Stimulated activated CD8-positive, alpha-beta memory T cell treated with anti-CD3 and anti-CD28 coated beads, Interleukin-12 subunit alpha, Interleukin-12 subunit beta, amount 100 ng/mL, for 1 hour (primary cell): ENCODE data around the gene YJEFN3.

Experiments used
- DNase-seq: peaks from one replicate; pipeline ENCODE4 v3.0.0-alpha.2; 2020; ENCODE audit warnings: low read depth

YJEFN3 gene, protein sequence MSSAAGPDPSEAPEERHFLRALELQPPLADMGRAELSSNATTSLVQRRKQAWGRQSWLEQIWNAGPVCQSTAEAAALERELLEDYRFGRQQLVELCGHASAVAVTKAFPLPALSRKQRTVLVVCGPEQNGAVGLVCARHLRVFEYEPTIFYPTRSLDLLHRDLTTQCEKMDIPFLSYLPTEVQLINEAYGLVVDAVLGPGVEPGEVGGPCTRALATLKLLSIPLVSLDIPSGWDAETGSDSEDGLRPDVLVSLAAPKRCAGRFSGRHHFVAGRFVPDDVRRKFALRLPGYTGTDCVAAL

DNA sequence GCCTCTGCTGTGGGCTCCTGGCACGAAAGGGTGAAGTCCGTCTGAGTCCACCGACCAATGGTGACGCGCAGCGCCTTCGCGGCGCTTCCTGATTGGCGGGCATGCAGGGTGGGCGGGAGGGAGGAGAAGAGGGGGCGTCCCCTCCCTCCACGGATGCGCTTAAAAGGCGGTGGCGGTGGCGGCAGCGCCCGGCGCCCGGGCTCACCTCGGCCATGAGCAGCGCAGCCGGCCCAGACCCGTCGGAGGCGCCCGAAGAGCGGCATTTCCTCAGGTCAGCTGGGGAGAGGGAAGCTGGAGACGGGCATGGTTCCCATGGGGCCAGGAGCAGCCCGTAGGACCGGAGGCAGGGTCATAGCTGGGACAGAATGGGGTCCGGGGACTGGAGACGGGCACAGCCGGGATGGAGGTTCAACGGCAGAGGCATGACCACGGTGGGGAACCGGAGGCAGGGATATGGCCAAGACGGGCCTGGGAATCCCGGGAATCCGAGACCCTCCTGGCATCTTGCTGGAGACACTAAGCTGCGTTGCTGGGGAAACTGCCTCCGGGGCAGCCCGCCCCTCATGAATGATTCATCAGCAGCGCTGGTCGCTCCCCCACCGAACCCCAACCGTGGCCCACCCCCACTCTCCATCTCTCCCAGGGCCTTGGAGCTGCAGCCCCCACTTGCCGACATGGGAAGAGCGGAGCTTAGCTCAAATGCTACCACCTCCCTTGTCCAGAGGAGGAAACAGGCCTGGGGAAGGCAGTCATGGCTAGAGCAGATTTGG, at the start of gene YJEFN3:
YJEFN3 (plus strand) TSS at position 191 of the 770 bp plus-strand sequence; CDS start at position 213, 22 bp downstream.
- DNase-seq, result no peak

DNA sequence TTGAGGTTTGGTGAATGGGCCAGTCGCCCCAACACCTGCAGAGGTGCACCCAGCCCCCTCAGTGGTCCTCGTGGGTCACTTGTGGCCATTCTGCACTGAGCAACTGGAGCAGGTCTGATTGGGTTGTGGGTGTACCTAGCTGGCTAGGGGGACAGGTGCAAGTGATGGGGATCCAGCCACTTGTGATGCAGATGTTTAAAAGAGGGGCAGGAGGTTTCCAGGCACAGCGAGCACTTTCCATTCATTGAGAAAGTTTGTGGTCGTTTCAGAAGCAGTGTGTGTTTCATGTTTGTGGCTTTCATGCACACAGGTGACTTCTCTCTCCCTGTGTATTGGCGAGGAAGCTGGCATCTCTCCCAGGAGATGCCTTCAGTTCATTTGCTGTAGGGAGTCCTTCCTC, 48.0 kb upstream of the YJEFN3 start:
- DNase-seq, result no peak

GRCh38 chr19:19482809-19483596, 45.7 kb upstream of the YJEFN3 start:
- DNase-seq, result no peak

DNA sequence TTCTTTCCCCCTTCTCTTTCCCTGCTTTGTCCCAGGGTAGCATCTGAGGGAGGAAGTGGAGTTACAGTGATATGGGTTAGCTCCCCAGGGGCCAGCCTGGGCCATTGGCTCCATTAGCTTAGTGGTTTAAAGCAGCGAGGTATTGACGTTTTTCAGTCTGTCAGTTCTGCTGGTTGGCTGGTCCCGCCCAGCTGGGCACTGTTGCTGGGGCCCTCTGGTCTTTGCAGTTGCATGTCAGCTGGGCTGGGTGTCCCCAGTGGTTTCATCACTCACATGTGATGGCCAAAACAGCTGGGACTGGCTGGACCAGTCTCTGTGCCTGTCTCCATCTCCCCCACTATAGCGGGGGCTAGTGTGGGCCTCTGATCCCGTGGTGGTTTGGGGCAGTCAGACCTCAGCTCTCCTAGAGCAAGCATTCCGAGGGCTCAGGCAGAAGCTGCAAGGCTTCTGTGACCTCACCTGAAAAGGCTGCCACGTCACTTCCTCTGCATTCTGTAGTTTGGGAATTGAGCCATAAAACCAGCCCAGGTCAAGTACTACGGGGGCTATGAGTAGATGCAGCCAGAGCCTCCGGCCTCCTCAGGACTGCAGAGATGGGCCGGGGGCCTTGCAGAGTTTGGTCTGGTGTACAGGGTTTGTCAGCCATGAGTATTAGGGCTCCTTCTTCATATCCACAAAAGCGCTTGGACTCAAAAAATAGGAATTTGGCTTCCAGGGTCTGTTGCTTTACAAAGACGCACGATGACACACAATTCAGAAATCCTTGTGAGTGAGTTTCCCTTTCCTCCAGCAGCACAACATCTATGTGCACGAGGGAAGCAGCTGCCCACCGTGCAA, 43.3 kb upstream of the YJEFN3 start:
- no peak for DNase-seq

GRCh38 chr19:19485998-19486290, 42.8 kb upstream of the YJEFN3 start:
- no peak for DNase-seq

DNA sequence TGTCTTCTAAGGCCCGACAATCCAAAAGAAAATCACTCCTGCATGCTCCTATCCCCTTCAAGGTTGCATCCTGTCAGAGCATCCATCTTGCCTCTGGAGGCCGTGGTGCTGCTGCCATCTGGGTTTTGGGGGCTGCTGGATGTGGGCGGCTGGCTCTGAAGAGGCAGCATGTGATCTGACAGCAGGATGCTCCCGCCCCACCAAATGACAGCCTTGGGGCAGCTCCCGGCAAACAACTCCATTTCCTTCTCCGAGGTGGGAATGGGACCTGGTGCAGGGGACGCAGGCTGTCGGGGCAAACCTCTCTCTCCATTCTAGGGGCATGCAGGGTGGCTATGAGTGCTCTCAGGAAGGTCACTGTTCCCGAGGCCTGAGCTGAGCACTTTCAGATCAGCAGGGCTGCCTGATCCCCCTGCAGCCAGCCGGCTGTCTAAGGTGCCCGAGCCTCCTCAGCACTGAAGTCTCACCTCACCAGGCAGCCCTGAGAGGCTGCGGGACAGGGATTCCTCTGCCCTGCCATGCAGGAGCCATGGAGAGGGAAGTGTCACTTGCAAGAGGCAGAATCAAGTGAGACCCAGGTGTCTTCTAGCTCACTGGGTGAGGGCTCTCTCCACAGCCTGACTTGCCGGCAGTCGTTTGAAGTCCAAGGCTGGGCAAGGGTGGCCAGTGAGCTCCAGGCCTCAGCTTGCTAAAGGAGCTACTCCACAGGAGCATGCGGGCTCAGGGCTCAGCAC, 42.2 kb upstream of the YJEFN3 start:
- no peak for DNase-seq

DNA sequence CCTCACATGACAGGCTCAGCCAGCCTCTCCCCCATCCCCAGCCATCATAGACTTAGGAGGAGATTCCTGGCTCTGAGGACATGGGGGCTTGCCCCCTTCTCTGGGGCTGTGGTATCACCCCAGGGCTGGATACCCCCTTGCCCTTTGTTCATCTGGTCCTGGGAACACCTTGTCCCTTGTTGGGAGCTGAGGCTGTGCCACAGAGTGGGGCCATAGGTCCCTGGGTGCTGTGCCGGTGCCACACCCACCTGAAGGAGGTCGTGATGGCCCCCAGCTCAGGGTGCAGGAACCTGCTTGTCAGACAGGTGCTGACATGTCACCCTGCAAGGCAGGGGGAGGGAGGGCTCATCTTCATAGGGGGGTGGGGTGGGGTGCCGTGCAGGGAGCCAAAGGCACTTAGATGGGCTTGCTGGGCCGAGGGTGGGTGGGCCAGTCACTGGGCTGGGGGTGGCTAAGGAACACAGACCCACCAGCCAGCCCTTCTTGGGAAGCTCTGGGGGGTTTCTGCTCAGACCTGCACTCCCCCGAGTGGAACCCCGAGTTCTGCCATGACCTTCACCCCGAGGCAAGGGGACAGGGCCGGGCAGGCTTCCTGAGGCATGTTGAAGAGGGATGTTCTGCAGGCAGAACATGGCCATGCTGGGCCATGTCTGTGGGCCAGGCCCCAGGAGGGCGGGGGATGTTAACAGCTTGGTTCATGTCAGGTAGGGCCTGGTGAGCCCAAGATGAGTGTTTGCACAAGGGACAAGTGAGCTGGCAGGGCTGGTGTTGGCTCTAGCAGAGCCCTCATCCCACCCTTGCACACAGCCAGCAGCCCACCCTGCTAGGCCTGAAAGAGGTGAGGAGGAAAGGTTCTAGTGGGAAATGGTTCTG, 41.4 kb upstream of the YJEFN3 start:
- DNase-seq, result no peak

DNA sequence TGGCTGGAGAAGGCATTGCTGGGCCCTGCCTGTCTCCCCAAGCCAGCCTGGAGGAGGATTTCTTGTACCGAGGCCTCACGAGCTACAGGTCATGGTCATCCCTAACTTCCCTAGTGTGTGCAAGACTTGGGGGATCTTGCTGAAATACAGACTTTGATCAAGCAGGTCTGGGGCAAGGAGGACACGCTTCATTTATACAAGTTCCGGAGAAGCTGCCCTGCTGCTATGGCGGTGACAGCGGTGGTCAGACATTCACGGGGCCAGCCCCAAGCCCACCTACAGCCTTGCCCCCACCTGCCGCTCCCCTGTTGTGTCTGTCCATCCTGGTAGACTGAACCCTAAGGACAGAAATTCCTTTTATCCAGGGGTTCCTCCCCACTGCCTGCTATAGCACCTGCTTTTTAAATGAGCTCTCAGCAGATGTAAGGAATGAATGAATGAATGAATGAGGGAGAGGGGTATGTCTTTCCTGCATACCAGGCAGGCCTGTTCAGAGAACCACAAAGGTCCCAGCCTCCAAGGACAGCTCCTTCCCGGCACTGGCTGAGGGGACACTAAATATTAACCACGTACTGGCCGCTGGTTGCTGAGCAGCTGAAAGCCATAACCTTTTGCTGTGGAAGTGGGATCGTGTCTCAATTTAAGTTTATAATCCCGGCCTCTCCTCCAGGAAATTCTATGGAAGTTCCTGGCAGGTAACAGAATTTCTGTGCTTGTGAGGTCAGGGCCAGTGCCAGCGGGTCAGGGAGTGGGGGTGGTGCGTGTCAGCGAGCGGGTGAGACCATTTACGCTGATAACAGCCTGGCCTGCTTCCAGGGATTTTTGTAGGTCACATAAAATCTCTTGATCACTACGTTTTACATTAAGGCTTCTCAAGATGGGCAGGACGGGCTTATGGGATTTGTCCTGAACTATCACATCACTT, 40.5 kb upstream of the YJEFN3 start:
- no peak for DNase-seq

- peak; percentile 73 for DNase-seq
Observed at GRCh38 chr19:19488875-19489690, 39.6 kb upstream of the YJEFN3 start.

DNA sequence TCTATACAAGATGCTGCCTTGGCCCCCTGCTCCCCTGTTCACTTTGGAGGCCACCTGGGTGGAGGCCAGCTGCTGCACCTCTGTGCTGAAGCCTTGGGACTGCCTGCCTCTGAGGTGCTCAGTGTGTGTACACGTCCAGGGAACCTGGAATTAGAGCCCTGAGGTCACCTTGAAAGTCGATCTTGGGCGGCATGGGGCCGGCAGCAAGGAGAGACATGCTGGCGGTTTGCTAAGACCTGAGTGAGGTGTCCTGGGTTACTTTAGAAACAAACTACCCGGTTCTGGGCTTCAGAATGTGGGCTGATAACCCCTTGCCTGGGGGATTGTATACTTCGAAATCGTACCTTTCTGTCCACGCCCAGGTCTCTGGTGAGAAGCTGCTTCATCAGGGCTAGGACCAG, 38.9 kb upstream of the YJEFN3 start:
- DNase-seq, result no peak

GRCh38 chr19:19490214-19490968, 38.3 kb upstream of the YJEFN3 start:
- DNase-seq, result peak; percentile 74

- DNase-seq, result no peak
Observed at GRCh38 chr19:19491321-19492025, 37.2 kb upstream of the YJEFN3 start.

DNA sequence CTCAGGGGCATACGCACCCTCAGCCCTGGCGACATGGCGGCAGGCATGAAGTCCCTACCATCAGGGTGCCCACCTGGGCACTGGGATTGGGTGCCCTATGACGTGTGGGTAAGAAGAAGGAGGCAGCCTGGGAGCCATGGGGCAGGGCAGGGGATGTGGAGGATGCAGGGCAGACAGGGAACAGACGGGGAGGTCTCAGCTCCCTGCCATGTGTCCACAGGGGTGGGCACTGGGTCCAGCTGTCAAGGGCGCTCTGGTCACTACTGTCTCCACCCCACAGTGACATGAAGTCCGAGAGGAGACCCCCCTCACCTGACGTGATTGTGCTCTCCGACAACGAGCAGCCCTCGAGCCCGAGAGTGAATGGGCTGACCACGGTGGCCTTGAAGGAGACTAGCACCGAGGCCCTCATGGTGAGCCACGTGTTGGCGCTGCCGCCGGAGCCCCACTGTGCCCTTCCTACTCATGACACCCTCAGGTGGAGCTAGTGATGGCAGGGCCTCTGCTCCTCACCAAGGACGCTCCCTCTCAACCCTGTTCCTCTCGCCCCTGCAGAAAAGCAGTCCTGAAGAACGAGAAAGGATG, 36.6 kb upstream of the YJEFN3 start:
- DNase-seq, result no peak

DNA sequence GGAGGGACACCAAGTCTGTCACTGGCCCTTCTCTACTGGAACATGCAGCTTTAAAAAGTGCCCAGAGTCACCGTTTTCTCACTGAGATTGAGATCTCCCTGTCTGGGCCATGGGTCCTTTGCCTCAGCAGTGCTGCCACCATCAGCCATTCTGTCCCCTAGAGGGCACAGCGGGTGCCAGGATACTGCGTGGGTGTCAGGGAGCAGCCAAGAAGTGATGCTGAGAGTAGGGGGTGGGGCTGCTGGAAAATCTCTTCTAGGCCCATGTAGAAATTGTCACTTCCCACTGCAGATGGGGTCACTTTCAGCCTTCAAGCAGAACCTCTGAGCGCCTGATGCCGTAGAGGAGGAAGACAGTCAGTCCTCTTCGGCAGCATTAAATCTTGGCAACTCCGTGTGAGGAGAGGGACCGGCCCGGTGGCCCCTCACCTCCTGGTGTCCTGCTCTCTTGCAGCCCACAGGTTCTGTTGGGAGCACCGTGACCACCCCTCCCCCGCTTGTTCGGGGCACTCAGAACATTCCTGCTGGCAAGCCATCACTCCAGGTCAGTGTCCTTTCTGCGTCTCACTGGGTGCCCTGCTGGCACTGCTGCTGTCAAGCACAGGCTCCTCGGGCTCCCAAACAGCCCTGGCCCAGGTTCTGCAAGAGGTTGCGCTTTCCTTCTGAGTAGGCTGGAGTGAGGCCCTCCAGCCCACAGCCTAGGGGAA, 34.7 kb upstream of the YJEFN3 start:
- DNase-seq, result no peak

DNA sequence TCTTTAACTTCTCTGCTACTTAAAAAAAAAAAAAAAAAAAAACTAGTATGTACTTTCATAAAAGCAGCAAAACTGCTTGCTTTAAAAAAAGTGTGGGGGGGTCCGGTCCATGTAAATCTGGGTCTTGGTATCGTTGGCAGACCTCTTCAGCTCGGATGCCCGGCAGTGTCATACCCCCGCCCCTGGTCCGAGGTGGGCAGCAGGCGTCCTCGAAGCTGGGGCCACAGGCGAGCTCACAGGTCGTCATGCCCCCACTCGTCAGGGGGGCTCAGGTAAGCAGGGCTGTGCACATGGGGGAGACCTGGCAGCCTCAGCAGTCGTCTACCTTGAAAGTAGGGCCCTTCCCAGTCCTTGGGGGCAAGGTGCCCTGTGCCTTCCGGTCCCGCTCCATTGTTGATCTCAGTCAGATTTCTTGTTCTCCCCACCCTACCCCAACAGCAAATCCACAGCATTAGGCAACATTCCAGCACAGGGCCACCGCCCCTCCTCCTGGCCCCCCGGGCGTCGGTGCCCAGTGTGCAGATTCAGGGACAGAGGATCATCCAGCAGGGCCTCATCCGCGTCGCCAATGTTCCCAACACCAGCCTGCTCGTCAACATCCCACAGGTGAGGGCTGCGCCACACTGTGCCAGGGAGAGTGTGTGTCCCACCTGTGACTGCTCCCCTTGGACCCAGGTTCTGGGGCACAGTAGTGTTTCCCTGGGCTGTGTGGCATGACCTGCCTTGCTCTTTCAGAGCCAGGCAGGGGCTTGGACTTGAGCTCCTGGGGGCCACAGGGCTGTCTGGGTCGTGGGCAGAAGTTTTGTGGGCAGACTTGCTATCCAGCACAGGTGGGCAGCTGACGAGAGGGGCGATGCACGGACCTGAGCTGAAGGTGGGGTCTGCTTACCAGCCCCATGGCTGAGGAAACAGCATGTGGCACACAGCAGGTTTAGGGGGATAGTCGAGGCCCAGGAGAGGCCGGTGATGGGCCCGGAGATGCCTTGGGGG, 32.8 kb upstream of the YJEFN3 start:
- no peak for DNase-seq
